Measurements from ENCODE around the gene HSPBAP1. TPM values are rescaled to one million over a fixed set of nuclear protein-coding genes. Genes with fewer than 3 reads are reported as not detected.

Gene HSPBAP1
- total and polyA plus RNA-seq, 7 donors: 3.0 to 13.8 (median 11.1) TPM

GRCh38 chr3:122789585-122790273 lies 3.9 kb downstream of the HSPBAP1 start:
- intact Hi-C loops (cut with DNase I): loop anchor here (10.0 kb wide), 2 partner anchors 225 to 415 kb away; partner anchors contain the start of genes DTX3L, PARP9 and SEC22A
- DNase-seq: no peak
- 92 to 93% methylated on average over 11 of the region's 11 CpGs for WGBS, 2 donors
- TF ChIP-seq, protein P1, sequence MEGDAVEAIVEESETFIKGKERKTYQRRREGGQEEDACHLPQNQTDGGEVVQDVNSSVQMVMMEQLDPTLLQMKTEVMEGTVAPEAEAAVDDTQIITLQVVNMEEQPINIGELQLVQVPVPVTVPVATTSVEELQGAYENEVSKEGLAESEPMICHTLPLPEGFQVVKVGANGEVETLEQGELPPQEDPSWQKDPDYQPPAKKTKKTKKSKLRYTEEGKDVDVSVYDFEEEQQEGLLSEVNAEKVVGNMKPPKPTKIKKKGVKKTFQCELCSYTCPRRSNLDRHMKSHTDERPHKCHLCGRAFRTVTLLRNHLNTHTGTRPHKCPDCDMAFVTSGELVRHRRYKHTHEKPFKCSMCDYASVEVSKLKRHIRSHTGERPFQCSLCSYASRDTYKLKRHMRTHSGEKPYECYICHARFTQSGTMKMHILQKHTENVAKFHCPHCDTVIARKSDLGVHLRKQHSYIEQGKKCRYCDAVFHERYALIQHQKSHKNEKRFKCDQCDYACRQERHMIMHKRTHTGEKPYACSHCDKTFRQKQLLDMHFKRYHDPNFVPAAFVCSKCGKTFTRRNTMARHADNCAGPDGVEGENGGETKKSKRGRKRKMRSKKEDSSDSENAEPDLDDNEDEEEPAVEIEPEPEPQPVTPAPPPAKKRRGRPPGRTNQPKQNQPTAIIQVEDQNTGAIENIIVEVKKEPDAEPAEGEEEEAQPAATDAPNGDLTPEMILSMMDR (IDR thresholded peaks at IDR 0.05): no peak
- TF ChIP-seq POLR2AphosphoS5 (IDR thresholded peaks at IDR 0.05): no peak
- no peak for TF ChIP-seq EP300 (IDR thresholded peaks at IDR 0.05)
- TF ChIP-seq POLR2A (IDR thresholded peaks at IDR 0.05): no peak
- no peaks in the 10 kb centered on the region for H3K27me3 ChIP-seq
- no peaks in the 10 kb centered on the region for H3K36me3 ChIP-seq
- peaks cover 0 to 16% (median 8%) of the 10 kb centered on the region in 4 donors for H3K4me1 ChIP-seq
- H3K4me3 ChIP-seq: no peak overlapping the region
- H3K27ac ChIP-seq: no peak overlapping the region
- H3K9me3 ChIP-seq: no peaks in the 10 kb centered on the region

GRCh38 chr3:122787872-122788271 lies 5.8 kb downstream of the HSPBAP1 start:
- DNase-seq: no peak
- no peaks in the 10 kb centered on the region for H3K9me3 ChIP-seq
- H3K36me3 ChIP-seq: no peaks in the 10 kb centered on the region
- H3K27me3 ChIP-seq: no peaks in the 10 kb centered on the region
- intact Hi-C loops (cut with DNase I): no loop called here
- no peak for TF ChIP-seq EP300 (IDR thresholded peaks at IDR 0.05)
- TF ChIP-seq POLR2AphosphoS5 (IDR thresholded peaks at IDR 0.05): no peak
- TF ChIP-seq POLR2A (IDR thresholded peaks at IDR 0.05): no peak
- TF ChIP-seq, protein P1 (IDR thresholded peaks at IDR 0.05): no peak
- H3K4me1 ChIP-seq: peaks cover 0 to 13% (median 2%) of the 10 kb centered on the region in 4 donors
- H3K4me3 ChIP-seq: no peak overlapping the region
- 39 to 66% methylated on average over 2 of the region's 2 CpGs for WGBS, 2 donors
- no peak overlapping the region for H3K27ac ChIP-seq

DNA sequence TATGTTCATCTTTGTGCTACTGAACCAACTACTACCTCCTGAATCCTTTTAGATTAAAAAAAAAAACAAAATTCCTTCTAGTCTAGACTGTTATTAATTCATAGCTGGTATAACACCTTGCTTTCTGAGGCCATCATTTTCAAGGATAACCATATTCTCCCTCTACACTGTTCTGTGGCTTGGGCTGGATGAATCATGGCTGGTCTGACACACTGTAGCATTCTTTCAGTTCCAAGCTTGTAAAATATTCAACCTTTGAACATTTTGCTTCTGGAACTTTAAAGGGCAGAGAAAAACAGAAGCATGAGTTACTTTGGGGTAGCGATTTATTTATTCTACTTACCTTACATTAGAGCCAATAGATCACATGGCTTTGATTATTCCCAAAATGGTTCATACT lies 7.6 kb downstream of the HSPBAP1 start:
- Histone ChIP-seq H3K27ac (peak overlapping the region in 1 of 4 donors; percentile 17), H3K27me3 (no peaks in the 10 kb centered on the region), H3K36me3 (no peaks in the 10 kb centered on the region), H3K4me1 (peaks cover 0 to 8% (median 0%) of the 10 kb centered on the region in 4 donors), H3K4me3 (no peak overlapping the region), H3K9me3 (no peaks in the 10 kb centered on the region)
- TF ChIP-seq POLR2AphosphoS5 (IDR thresholded peaks at IDR 0.05) (no peak), EP300 (IDR thresholded peaks at IDR 0.05) (no peak), POLR2A (IDR thresholded peaks at IDR 0.05) (no peak)
- TF ChIP-seq, protein P1 (IDR thresholded peaks at IDR 0.05): no peak
- intact Hi-C loops (cut with DNase I): no loop called here
- DNase-seq: no peak
- WGBS, 2 donors: 26 to 72% methylated on average over 1 of the region's 1 CpG

DNA sequence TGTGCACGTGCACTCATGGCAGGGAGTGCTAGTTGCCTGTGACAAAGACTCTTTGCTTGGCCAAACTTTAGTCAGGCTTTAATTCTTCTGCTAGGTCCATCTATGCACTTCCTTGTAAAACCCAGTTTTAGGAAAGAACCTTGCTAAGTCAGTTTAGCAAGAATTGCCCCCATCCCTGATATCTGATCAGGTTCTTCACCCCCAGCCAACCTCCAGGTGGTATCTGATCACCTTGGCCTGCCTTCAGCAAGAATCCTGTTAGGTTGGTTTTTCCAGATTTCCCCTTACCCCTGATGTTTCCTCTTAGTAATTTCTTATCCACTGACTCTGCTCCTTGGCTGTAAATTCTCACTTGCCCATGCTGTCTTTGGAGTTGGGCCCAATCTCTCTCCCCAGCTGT lies 8.4 kb downstream of the HSPBAP1 start:
- H3K27me3 ChIP-seq: no peaks in the 10 kb centered on the region
- no peak overlapping the region for H3K4me3 ChIP-seq
- TF ChIP-seq POLR2AphosphoS5 (IDR thresholded peaks at IDR 0.05) (no peak), EP300 (IDR thresholded peaks at IDR 0.05) (no peak), POLR2A (IDR thresholded peaks at IDR 0.05) (no peak)
- TF ChIP-seq, protein P1 (IDR thresholded peaks at IDR 0.05): no peak
- H3K9me3 ChIP-seq: no peaks in the 10 kb centered on the region
- intact Hi-C loops (cut with DNase I): no loop called here
- no peak for DNase-seq
- H3K27ac ChIP-seq: no peak overlapping the region
- 93 to 95% methylated on average over 1 of the region's 1 CpG for WGBS, 2 donors
- no peaks in the 10 kb centered on the region for H3K36me3 ChIP-seq
- peaks cover 0 to 8% (median 0%) of the 10 kb centered on the region in 4 donors for H3K4me1 ChIP-seq

Data from sigmoid colon (tissue), 7 donors.